Heart left ventricle (tissue), 16 donors: Measurements from ENCODE around the gene PDE6B. TPM values are rescaled to one million over a fixed set of nuclear protein-coding genes. Genes with fewer than 3 reads are reported as not detected.

ENCODE experiments used
- ATAC-seq, 4 donors: fragments of 200-7000 bp; cut with Tn5 transposase; one replicate each; pipeline ENCODE4 v1.9.1; 2020 to 2022; ENCODE audit warnings: moderate library complexity in 4 of 4, mild to moderate bottlenecking in 3 of 4, moderate number of reproducible peaks in 1 of 4
- DNase-seq, 5 donors: peaks; one replicate each; pipeline ENCODE4 v3.0.0-alpha.2; 2020
- H3K27ac ChIP-seq, 12 donors: fragments of 200-600 bp; sonication (generic) in 4 of 12; one replicate each; pipeline versions ENCODE4 v1.5.0 to v1.8.0; 2016 to 2022; ENCODE audit warnings: mild to moderate bottlenecking in 2 of 12
- H3K27me3 ChIP-seq, 9 donors: fragments of 200-600 bp; sonication (generic) in 2 of 9; one replicate each; pipeline versions ENCODE4 v1.5.1 to v1.8.0; 2016 to 2022; ENCODE audit warnings: mild to moderate bottlenecking in 3 of 9
- H3K36me3 ChIP-seq, 9 donors: fragments of 200-600 bp; sonication (generic) in 2 of 9; one replicate each; pipeline versions ENCODE4 v1.5.0 to v1.8.0; 2018 to 2022; ENCODE audit warnings: mild to moderate bottlenecking in 2 of 9
- H3K4me1 ChIP-seq, 12 donors: fragments of 200-600 bp; sonication (generic) in 4 of 12; one replicate each; pipeline versions ENCODE4 v1.5.0 to v1.8.0; 2016 to 2022; ENCODE audit warnings: mild to moderate bottlenecking in 3 of 12
- H3K4me3 ChIP-seq, 12 donors: fragments of 200-600 bp; sonication (generic) in 4 of 12; one replicate each; pipeline versions ENCODE4 v1.5.0 to v1.8.0; 2017 to 2022; ENCODE audit warnings: mild to moderate bottlenecking in 9 of 12, moderate library complexity in 4 of 12
- H3K9me3 ChIP-seq, 12 donors: fragments of 200-600 bp; sonication (generic) in 4 of 12; one replicate each; pipeline versions ENCODE4 v1.5.0 to v1.8.0; 2016 to 2022; ENCODE audit warnings: mild to moderate bottlenecking in 1 of 12
- POLR2A ChIP-seq, 2 donors: fragments of 450-650 bp; IDR thresholded peaks; one replicate each; pipeline ENCODE4 v1.6.1; 2017; ENCODE audit warnings: antibody characterized with exemption in 2 of 2, mild to moderate bottlenecking in 2 of 2, moderate library complexity in 2 of 2
- WGBS, 4 donors: extraction: QIAGEN DNeasy Blood & Tissue Kit in 2 of 4; methylation state at CpG; one replicate each; pipeline versions ENCODE4 v1.1.5 to v1.1.7; 2013 to 2018; 5-methylcytosine and 5-hydroxymethylcytosine counted together
- intact Hi-C, 10 donors: fragments of 100-400 bp; cut with DNase I; formaldehyde crosslinking; loops; one replicate each; pipeline versions ENCODE4 v1.11.1 to v1.14.2; 2022
- polyA plus RNA-seq, 2 donors: library from polyadenylated mRNA; stranded (reverse); fragments of 200-250 nt; gene quantifications; one replicate each; pipeline ENCODE4 v1.2.3, GENCODE V29; 2013
- total RNA-seq, 9 donors: library from RNA; depleted of rRNA in 2 of 9; stranded (reverse); fragments of >200 nt in 2 of 9; fragmentation: NEBNext Ultra II Directional in 3 of 9; extraction: Animal tissue kit (Norgen Biotek cat#: 25700) in 3 of 9; gene quantifications; one replicate each; pipeline versions ENCODE4 v1.1.0 to v1.2.4, GENCODE V29; 2016 to 2023
- TF ChIP-seq, protein P1 (sequence below), 12 donors: fragments of 200-600 bp; sonication (generic) in 4 of 12; IDR thresholded peaks; one replicate each; pipeline versions ENCODE4 v1.5.0 to v1.8.0; 2018 to 2022; ENCODE audit warnings: antibody characterized with exemption in 12 of 12, mild to moderate bottlenecking in 5 of 12
- donor health status: ischemic (EF 13 %, LVEDD 7.1; RV severe dilation, severe dysfunction).
- donor health status: healthy with polysubstance abuse.
- donor health status: DM: no; HTN: yes; CAD: no.
- donor health status: DM: no; HTN: no; CAD: no.
- donor health status: ischemic (EF 25% LVEDD 6.9; RV normal size, moderate dysfunction).
- donor health status: ischemic (EF 25% LVEDD 5.7; RV mildly dilated, moderate dysfunction).
- donor health status: healthy.
- donor health status: DM: yes; HTN: yes; CAD: no.
- donor health status: ischemic (EF 35%, LVEDD 5.7; RV mildly dilated, moderate dysfunction).
- donor health status: nonischemic (EF 11% LVEDD 7.7; RV severe dilation, severe dysfunction).
- donor health status: DM: yes; HTN: yes; CAD: no.
- donor health status: PGD.
- donor health status: ischemic (EF 29% LVEDD 5.4; RV normal size, mild dysfunction).
- donor health status: nonischemic (EF 23%, LVEDD 6.1; RV moderate dilation, normal function).

Gene PDE6B
- total and polyA plus RNA-seq, 11 donors: 0.61 to 8.4 (median 3.5) TPM

DNA sequence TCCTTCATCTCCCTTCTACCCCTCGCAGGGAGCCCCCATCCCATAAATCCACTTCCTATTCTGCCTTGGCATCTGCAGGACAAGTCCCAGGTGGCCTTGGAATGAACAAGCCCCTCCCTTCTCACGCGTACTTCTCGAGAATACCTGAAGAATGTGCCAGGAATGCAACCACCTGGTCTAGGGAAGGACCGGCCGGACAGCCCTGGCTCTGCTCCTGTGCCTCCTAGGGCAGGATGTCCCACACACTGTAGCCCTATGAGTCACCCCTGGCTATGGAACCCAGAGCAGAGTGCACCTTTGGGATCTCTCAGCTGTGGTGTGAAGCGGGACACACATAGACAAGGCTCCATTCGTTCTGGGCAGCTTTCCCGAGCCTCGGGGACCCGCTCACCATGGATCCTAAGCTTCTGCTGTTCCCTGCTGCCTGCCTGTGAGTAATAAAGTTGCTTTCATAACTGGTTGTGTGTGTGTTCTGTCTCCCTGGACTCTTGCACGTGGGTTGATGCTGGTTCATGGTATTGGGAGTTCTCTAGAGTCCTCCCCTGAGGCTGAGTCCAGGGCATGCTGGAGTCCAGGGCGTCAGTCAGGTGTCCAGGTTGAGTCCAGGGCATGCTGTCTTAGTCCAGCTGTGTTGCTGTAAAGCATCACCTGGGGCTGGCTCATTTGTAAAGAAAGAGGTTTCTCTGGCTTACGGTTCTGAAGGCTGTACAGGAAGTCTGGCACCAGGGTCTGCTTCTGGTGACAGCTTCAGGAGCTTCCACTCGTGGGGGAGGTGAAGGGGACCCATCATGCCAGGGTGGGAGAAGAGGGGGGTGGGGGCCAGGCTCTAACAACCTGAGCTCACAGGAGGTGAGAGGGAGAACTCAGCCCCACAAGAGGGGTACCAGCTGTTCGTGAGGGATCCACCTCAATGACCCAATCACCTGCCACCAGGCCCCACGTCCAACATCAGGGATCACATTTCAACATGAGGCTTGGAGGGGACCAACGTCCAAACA lies 7.4 kb upstream of the PDE6B start:
- Histone ChIP-seq H3K4me3 (no peak overlapping the region), H3K4me1 (no peaks in the 10 kb centered on the region), H3K27ac (no peak overlapping the region), H3K27me3 (peaks cover 0 to 16% (median 0%) of the 10 kb centered on the region in 9 donors), H3K36me3 (no peaks in the 10 kb centered on the region), H3K9me3 (no peaks in the 10 kb centered on the region)
- TF ChIP-seq, protein P1, sequence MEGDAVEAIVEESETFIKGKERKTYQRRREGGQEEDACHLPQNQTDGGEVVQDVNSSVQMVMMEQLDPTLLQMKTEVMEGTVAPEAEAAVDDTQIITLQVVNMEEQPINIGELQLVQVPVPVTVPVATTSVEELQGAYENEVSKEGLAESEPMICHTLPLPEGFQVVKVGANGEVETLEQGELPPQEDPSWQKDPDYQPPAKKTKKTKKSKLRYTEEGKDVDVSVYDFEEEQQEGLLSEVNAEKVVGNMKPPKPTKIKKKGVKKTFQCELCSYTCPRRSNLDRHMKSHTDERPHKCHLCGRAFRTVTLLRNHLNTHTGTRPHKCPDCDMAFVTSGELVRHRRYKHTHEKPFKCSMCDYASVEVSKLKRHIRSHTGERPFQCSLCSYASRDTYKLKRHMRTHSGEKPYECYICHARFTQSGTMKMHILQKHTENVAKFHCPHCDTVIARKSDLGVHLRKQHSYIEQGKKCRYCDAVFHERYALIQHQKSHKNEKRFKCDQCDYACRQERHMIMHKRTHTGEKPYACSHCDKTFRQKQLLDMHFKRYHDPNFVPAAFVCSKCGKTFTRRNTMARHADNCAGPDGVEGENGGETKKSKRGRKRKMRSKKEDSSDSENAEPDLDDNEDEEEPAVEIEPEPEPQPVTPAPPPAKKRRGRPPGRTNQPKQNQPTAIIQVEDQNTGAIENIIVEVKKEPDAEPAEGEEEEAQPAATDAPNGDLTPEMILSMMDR (IDR thresholded peaks at IDR 0.05): no peak
- TF ChIP-seq POLR2A (IDR thresholded peaks at IDR 0.05): no peak
- no peak for DNase-seq
- WGBS, 4 donors: 66 to 68% (median 67%) methylated on average over 17 to 18 of the region's 18 CpGs
- intact Hi-C loops: no loop called here
- ATAC-seq: no peak

DNA sequence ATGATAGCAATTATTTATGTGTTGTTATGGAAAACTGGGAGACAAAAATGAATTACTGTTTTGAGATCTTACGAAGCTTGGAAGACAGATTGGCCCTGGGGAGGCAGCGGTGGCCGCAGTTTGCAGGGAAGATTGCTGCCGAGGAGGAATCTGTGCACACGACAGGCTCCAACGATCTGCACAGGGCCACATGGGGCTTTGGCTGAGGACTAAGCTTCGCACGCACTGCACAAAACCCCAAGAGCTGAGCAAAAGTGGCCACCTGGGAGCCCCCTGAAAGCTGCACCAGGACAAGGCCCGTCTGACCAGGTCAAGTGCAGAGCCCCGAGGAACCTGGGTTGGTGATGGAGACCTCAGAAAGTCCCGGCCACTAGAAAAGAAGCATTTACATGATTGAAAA lies 5.2 kb upstream of the PDE6B start:
- Histone ChIP-seq H3K27me3 (peaks cover 0 to 11% (median 0%) of the 10 kb centered on the region in 9 donors), H3K36me3 (no peaks in the 10 kb centered on the region), H3K27ac (no peak overlapping the region), H3K9me3 (no peaks in the 10 kb centered on the region), H3K4me3 (no peak overlapping the region), H3K4me1 (no peaks in the 10 kb centered on the region)
- intact Hi-C loops: no loop called here
- DNase-seq (no peak), ATAC-seq (no peak)
- WGBS, 4 donors: 77 to 83% (median 82%) methylated on average over 11 of the region's 11 CpGs
- TF ChIP-seq POLR2A (IDR thresholded peaks at IDR 0.05): no peak
- TF ChIP-seq, protein P1 (IDR thresholded peaks at IDR 0.05): no peak

DNA sequence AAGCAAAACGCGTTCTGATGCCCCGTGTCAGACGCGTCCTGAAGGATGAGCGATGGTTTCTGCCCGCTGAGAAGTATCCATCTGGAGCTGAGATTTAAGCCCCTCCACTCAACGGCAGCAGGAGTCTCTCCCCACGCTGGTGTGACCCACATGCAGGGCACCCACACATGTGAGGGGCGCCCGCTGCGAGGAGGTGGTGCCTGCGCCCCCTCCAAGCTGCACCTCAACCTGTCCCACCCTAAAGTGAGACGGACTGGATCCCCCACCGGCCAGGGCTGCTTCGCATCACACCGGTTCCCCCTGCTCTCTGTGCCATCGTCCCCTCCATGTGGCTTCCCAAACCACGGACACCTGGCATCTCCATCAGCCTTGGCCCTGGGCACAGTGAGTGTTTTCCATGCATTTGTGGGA lies 4.5 kb upstream of the PDE6B start:
- 89 to 91% (median 90%) methylated on average over 14 to 19 of the region's 19 CpGs for WGBS, 4 donors

More for the DNA sequence above, 4.5 kb upstream of the PDE6B start:
- DNase-seq: no peak
- Histone ChIP-seq H3K4me3 (no peak overlapping the region), H3K27ac (no peak overlapping the region), H3K9me3 (no peaks in the 10 kb centered on the region), H3K4me1 (no peaks in the 10 kb centered on the region), H3K27me3 (peaks cover 0 to 18% (median 0%) of the 10 kb centered on the region in 9 donors), H3K36me3 (no peaks in the 10 kb centered on the region)
- no peak for ATAC-seq
- intact Hi-C loops: no loop called here
- TF ChIP-seq, protein P1 (IDR thresholded peaks at IDR 0.05): no peak
- no peak for TF ChIP-seq POLR2A (IDR thresholded peaks at IDR 0.05)
